ENCODE measurements around the gene SLC22A17. TPM values are rescaled to one million over a fixed set of nuclear protein-coding genes. Genes with fewer than 3 reads are reported as not detected.
A peak's percentile ranks its signal among the peaks of the same experiment; 100 is the strongest.
"Not testable (repeated sequence)": the region's sequence is repeated elsewhere in the genome, so short reads cannot be mapped to it uniquely, and the experiment has no call there.

The SLC22A17 gene
- polyA plus RNA-seq, result under 1 TPM in 1 of 3 donors, not detected in 2; 0.18 TPM

GRCh38 chr14:23352506-23353432 lies at the start of gene SLC22A17:
Gene SLC22A17 (minus strand): TSS chr14:23352887.
- H3K4me1 Mint-ChIP-seq, result peaks cover 10 to 19% of the 10 kb centered on the region in 2 donors
- H3K4me3 Mint-ChIP-seq, result peak within 1 kb of the TSS; percentile 67 to 83 (median 72)
- H3K27ac Mint-ChIP-seq, result peak within 1 kb of the TSS in 1 of 6 donors; percentile 81
- peaks cover 12 to 22% (median 15%) of the 10 kb centered on the region in 3 donors for H3K27me3 Mint-ChIP-seq (ENCODE audit: low read depth in 3 of 3)
- DNase-seq, result peak; percentile 25 to 32 (median 31)
- peaks cover 0 to 3% (median 0%) of the 10 kb centered on the region in 3 donors for H3K36me3 Mint-ChIP-seq
- peaks cover 0 to 8% (median 0%) of the 10 kb centered on the region in 6 donors for H3K9me3 Mint-ChIP-seq

GRCh38 chr14:23401291-23401690 lies 48.6 kb upstream of the SLC22A17 start:
- Mint-ChIP-seq H3K36me3 (no peaks in the 10 kb centered on the region), H3K27ac (no peak overlapping the region), H3K4me1 (no peaks in the 10 kb centered on the region), H3K9me3 (no peaks in the 10 kb centered on the region), H3K27me3 (ENCODE audit: low read depth in 3 of 3) (peaks cover 0 to 3% (median 2%) of the 10 kb centered on the region in 3 donors), H3K4me3 (no peak overlapping the region)
- DNase-seq, result no peak

- not testable (repeated sequence) for H3K9me3 Mint-ChIP-seq; H3K4me3 Mint-ChIP-seq; DNase-seq; H3K36me3 Mint-ChIP-seq; H3K4me1 Mint-ChIP-seq; H3K27ac Mint-ChIP-seq; H3K27me3 Mint-ChIP-seq (ENCODE audit: low read depth in 3 of 3)
These were observed 47.9 kb upstream of the SLC22A17 start for GRCh38 chr14:23400496-23401149.

GRCh38 chr14:23399591-23399990 lies 46.9 kb upstream of the SLC22A17 start:
- no peak overlapping the region for H3K27ac Mint-ChIP-seq
- peaks cover 0 to 3% (median 3%) of the 10 kb centered on the region in 3 donors for H3K27me3 Mint-ChIP-seq (ENCODE audit: low read depth in 3 of 3)
- no peaks in the 10 kb centered on the region for H3K36me3 Mint-ChIP-seq
- H3K4me1 Mint-ChIP-seq, result no peaks in the 10 kb centered on the region
- no peaks in the 10 kb centered on the region for H3K9me3 Mint-ChIP-seq
- no peak overlapping the region for H3K4me3 Mint-ChIP-seq
- no peak for DNase-seq

GRCh38 chr14:23399136-23399535 lies 46.4 kb upstream of the SLC22A17 start:
- peaks cover 0 to 3% (median 3%) of the 10 kb centered on the region in 3 donors for H3K27me3 Mint-ChIP-seq (ENCODE audit: low read depth in 3 of 3)
- H3K4me1 Mint-ChIP-seq, result no peaks in the 10 kb centered on the region
- DNase-seq, result no peak
- H3K9me3 Mint-ChIP-seq, result no peaks in the 10 kb centered on the region
- no peaks in the 10 kb centered on the region for H3K36me3 Mint-ChIP-seq
- no peak overlapping the region for H3K27ac Mint-ChIP-seq
- no peak overlapping the region for H3K4me3 Mint-ChIP-seq

- Mint-ChIP-seq H3K4me3 (no peak overlapping the region), H3K27me3 (ENCODE audit: low read depth in 3 of 3) (peaks cover 0 to 5% (median 3%) of the 10 kb centered on the region in 3 donors), H3K36me3 (no peaks in the 10 kb centered on the region), H3K4me1 (no peaks in the 10 kb centered on the region), H3K27ac (no peak overlapping the region), H3K9me3 (no peaks in the 10 kb centered on the region)
- DNase-seq, result no peak
These were observed 45.7 kb upstream of the SLC22A17 start for GRCh38 chr14:23398348-23398747.

- no peak for DNase-seq
- Mint-ChIP-seq H3K36me3 (no peaks in the 10 kb centered on the region), H3K27me3 (ENCODE audit: low read depth in 3 of 3) (peaks cover 0 to 5% (median 5%) of the 10 kb centered on the region in 3 donors), H3K4me1 (no peaks in the 10 kb centered on the region), H3K27ac (no peak overlapping the region), H3K4me3 (no peak overlapping the region), H3K9me3 (no peaks in the 10 kb centered on the region)
These were observed 44.2 kb upstream of the SLC22A17 start for GRCh38 chr14:23396781-23397407.

- H3K9me3 Mint-ChIP-seq, result no peaks in the 10 kb centered on the region
- no peaks in the 10 kb centered on the region for H3K4me1 Mint-ChIP-seq
- DNase-seq, result no peak
- H3K27me3 Mint-ChIP-seq (ENCODE audit: low read depth in 3 of 3), result peaks cover 0 to 5% (median 5%) of the 10 kb centered on the region in 3 donors
- H3K4me3 Mint-ChIP-seq, result no peak overlapping the region
- H3K36me3 Mint-ChIP-seq, result no peaks in the 10 kb centered on the region
- H3K27ac Mint-ChIP-seq, result no peak overlapping the region
These were observed 43.4 kb upstream of the SLC22A17 start for GRCh38 chr14:23396126-23396525.

- Mint-ChIP-seq H3K27me3 (ENCODE audit: low read depth in 3 of 3) (peaks cover 0 to 6% (median 5%) of the 10 kb centered on the region in 3 donors), H3K9me3 (no peaks in the 10 kb centered on the region), H3K4me1 (no peaks in the 10 kb centered on the region), H3K4me3 (no peak overlapping the region), H3K36me3 (no peaks in the 10 kb centered on the region), H3K27ac (no peak overlapping the region)
- DNase-seq, result no peak
These were observed 39.9 kb upstream of the SLC22A17 start for GRCh38 chr14:23392613-23393012.

- H3K27ac Mint-ChIP-seq; H3K4me1 Mint-ChIP-seq; DNase-seq; H3K4me3 Mint-ChIP-seq; H3K9me3 Mint-ChIP-seq; H3K27me3 Mint-ChIP-seq (ENCODE audit: low read depth in 3 of 3); H3K36me3 Mint-ChIP-seq: not testable (repeated sequence)
These were observed 37.2 kb upstream of the SLC22A17 start for GRCh38 chr14:23389871-23390270.

GRCh38 chr14:23389396-23389795 lies 36.7 kb upstream of the SLC22A17 start:
- H3K9me3 Mint-ChIP-seq, result no peaks in the 10 kb centered on the region
- no peak overlapping the region for H3K27ac Mint-ChIP-seq
- no peak for DNase-seq
- H3K36me3 Mint-ChIP-seq, result no peaks in the 10 kb centered on the region
- no peak overlapping the region for H3K4me3 Mint-ChIP-seq
- peaks cover 0 to 9% (median 4%) of the 10 kb centered on the region in 3 donors for H3K27me3 Mint-ChIP-seq (ENCODE audit: low read depth in 3 of 3)
- H3K4me1 Mint-ChIP-seq, result no peaks in the 10 kb centered on the region

GRCh38 chr14:23388996-23389395 lies 36.3 kb upstream of the SLC22A17 start:
- H3K9me3 Mint-ChIP-seq, result no peaks in the 10 kb centered on the region
- H3K4me1 Mint-ChIP-seq, result no peaks in the 10 kb centered on the region
- no peaks in the 10 kb centered on the region for H3K36me3 Mint-ChIP-seq
- H3K27me3 Mint-ChIP-seq (ENCODE audit: low read depth in 3 of 3), result peaks cover 2 to 9% (median 4%) of the 10 kb centered on the region in 3 donors
- H3K27ac Mint-ChIP-seq, result no peak overlapping the region
- DNase-seq, result no peak
- no peak overlapping the region for H3K4me3 Mint-ChIP-seq

GRCh38 chr14:23387916-23388882 lies 35.5 kb upstream of the SLC22A17 start:
- peaks cover 2 to 9% (median 2%) of the 10 kb centered on the region in 3 donors for H3K27me3 Mint-ChIP-seq (ENCODE audit: low read depth in 3 of 3)
- DNase-seq, result no peak
- no peaks in the 10 kb centered on the region for H3K36me3 Mint-ChIP-seq
- no peak overlapping the region for H3K4me3 Mint-ChIP-seq
- H3K4me1 Mint-ChIP-seq, result no peaks in the 10 kb centered on the region
- no peak overlapping the region for H3K27ac Mint-ChIP-seq
- H3K9me3 Mint-ChIP-seq, result no peaks in the 10 kb centered on the region

Data from immature natural killer cell (primary cell).